GM18907 (cell line): ENCODE data around the gene PLPP3.

ENCODE experiments used
- ATAC-seq: cut with Tn5 transposase; IDR thresholded peaks from one replicate; pipeline ENCODE4 v1.9.1; 2021; ENCODE audit warnings: mild to moderate bottlenecking, moderate library complexity; ENCODE audit not compliant: unreplicated experiment

PLPP3 gene

DNA sequence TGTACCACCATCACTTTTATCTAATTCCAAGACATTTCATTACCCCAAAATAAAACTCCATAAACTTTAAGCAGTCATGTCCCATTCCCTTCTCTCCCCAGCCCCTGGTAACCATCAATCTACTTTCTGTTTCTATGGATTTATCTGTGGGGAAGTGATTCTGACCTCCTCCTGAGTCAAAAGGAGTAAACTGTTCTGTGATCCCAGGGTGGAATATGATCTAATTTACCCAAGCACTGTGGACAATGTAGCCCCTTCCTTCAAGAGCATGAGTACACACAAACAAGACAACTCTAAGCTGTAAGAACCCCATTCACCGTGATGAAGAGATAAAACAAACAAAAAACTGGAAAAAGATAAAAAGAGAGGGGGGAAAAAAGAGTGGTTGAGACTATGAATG, 77.9 kb downstream of the PLPP3 start:
- ATAC-seq, result no peak

DNA sequence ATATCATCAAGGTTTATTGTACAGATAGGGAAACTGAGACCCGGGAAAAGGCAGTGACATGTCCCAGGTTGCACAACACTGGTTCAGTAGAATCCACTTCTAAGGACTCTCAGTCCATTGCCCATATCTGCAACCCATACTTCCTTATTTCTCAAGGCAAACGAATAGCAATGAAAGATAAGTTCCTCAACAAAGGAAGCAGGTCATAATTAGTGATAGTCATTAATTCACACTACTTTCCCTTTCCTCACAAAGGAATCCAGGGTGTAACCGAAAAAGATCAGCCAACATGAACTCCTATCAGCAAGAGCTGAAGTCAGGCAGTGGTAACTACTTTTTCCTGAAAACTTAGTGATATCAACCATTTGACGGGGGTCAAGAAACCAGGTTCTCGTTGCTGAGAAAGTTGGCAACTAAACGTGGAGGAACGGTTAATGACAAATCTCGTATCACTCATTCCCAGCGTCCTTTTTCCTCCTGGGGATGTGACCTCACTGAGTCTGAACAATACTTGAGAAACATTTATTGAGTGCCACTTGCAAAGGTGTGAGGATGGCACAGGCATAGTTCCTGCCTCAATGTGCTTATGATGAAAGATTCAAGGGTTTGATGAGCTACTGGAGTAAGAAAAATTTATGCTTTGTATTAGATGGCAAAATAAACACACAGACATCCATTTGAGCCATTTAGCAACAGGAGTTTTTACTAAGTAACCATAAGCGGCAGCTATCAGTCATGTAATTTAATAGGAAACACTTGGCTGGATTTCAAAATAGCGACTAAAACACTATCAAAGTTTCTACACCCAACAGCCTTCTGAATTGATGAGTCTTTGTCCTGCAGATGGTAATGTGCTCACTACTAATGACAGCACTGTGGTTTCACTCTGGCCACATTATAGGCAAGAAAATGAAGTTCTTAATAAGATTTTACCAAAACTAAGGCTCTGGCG, 82.3 kb downstream of the PLPP3 start:
- no peak for ATAC-seq

DNA sequence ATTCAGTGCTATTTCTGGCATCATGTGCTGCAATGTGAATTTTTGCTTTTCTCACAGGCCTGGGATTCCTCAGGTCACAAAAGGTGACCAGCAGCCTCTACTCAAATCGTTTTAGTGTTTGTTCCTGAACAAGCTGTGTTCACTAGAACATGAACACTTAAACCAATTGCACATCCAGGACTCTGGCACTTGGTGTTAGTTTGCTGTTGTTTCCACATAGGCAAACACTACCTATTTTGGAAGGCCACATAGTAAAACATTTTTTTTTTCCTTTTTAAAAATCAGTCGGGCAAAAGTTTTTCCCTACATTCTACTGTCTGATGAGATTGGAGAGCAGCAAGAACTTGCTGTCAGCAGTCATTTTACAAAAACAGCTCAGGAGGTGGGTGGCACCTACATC, 83.2 kb downstream of the PLPP3 start:
- ATAC-seq, result no peak

DNA sequence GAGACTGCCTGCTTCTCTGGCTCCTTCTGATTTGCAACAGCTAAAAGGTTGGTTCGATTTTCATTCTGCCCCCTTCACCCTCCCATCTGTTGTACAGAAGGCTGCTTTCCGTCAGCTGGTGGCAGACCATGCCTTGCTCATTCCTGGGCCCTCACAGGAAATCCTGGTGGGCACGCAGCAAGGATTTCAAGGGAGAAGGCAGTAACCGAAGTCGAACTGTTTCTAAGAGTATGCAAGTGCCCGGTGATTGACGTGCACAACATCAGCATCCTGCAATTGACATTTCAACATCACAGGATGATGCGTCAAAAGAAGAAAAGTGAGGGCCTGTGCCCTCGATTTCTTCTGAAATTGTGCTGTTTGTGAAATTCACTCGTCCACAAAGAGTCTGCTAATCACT, 83.8 kb downstream of the PLPP3 start:
- no peak for ATAC-seq

DNA sequence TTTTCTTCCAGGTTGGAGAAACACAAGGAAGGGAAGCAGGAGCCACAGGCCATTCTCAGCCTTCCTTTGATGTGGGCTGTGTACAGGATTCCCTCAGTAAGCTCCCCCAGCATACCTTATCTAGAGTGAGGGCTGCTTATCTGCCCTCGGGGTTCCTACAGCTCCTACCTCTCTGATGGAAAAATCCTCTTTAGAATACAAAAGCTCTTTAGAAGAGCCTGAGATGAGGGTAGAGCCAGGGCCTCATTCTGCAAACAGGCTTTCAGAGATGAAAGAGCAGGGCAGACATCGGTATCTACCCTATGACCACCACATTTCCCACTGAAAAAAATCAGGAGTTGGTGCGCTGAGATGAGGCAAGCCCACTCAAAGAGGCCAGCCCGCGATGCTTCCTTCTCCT, 85.1 kb downstream of the PLPP3 start:
- ATAC-seq, result no peak

DNA sequence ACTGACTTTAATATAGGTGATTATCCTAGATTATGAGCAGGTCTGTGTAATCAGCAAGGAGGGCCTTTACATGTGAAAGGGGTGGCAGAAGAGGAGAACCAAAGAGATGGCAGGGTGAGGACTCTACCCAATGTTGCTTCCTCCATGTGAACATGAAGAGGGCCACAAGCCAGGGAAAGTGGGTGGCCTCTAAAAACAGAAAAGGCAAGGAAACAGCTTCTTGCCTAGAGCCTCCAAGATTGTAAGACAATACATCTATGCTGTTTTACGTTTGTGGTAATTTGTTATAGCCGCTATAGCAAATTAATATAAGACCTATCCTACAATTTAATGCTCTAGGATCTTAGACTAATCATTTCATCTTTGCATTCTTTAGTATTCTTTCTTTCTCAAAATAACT, 85.5 kb downstream of the PLPP3 start:
- no peak for ATAC-seq

DNA sequence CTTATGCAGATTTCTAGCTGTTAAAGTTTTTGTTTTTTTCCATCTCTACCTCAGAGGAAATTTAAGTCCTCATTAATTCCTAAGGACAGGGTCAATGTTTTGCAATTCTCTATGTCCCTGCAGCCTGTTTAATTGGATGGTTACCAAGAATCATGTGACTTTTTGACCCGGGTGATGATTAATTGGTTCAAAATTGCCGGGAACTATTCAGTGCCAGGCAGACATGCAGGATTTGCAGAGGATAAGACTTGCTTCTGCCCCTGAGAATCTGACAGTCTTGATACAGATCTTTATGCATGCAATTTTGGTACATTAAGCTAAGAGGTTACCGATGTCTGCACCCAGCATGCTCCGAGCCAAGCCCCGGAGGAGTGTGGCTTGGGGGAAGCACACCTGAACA, 87.9 kb downstream of the PLPP3 start:
- ATAC-seq, result no peak

DNA sequence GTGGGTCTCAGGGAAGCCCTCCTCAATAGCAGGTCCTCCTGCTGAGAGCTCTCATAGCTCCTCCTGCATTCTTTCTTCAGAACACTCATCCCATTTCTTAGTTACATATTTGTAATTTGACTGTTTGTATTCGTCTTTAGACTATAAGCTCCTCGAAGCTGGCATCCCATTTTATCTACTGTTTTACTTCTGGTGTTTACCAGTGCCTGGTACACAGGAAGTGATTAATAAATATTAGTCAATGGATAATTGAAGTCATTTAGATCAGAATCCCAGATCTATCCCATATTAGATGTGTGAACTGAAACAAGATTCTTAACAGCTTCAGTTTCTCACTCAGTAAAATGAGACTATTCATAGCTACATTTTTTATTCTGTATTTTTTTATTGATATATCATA, 88.7 kb downstream of the PLPP3 start:
- ATAC-seq, result no peak

DNA sequence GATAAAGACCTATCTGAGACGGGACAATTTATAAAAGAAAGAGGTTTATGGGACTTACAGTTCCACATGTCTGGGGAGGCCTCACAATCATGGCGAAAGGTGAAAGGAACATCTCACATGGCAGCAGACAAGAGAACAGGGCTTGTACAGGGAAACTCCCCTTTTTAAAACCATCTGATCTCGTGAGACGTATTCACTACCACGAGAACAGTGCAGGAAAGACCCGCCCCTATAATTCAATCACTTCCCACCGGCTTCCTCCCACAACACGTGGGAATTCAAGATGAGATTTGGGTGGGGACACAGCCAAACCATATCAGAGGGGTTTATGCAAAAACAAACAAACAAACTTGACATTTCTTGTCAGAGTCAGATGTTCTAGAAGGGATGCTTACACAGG, 89.7 kb downstream of the PLPP3 start:
- ATAC-seq, result no peak

DNA sequence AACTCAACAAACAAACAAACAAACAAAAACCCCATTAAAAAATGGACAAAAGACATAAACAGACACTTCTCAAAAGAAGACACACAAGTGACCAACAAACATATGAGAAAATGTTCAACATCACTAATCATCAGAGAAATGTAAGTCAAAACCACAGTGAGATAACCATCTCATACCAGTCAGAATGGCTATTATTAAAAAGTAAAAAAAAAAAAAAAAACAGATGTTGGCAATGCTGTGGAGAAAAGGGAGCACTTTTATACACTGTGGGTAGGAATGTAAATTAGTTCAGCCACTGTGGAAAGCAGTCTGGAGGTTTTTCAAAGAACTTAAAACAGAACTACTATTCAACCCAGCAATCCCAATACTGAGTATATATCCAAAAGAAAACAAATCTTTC, 94.7 kb downstream of the PLPP3 start:
- no peak for ATAC-seq

DNA sequence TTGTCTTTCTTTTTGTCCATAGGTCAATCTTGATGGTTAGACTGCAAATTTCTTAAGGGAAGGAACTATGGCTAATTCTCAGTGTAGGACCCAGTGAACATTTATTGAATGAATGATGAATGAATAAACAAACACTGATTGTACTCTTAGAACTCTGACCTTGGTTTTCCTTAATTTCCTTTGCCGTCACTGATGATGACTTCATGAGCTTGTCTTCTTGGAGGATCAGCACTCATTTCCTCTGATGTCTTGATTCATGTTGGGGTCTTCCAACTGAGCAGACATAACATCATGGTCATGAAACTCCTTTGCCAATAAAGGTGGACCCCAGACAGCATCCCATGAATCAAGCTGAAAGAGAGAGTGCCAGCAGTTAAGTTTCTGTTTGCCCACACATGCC, 96.3 kb downstream of the PLPP3 start:
- no peak for ATAC-seq

DNA sequence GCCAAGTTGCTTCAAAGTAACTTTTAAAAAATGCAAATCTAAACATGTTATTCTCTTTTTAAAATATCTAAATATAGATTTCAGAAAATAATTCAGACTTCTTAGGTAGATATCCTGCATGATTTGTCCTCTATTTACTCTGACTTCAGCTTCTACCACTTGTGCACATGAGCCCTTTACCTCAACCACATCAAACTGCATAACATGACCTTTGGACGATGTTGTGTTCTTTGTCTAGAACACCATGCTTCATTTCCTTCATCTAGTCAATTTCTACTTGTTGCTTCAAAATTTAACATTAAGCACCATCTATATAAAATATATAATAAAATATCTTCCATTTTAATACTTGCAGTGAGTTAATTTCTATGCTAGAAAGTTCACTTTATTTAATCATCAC, 96.9 kb downstream of the PLPP3 start:
- ATAC-seq, result no peak

DNA sequence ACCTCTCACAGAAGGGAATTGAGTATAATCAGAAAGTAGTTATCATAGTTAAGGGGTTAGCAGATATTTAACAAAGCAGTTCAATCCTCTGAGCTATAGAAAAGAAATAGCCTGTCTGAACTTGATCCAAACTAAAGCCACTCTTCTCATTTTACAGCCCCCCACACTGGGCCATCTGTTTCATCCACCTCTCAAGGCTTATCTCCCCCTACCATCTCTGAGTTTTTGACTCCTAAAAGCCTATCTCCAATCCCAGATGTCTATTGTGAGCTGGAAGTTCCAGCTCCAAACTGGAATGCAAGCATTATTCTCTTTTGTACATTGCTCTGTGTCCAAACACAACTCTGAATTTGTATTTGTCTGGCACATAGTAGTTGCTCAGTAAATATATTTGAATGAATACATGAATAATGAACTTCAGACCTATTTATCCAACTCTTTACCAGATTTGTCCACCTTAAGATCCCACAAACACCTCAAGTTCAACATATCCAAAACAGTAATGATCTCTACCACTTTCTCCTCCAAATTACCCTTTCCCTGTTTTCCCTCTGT, 98.1 kb downstream of the PLPP3 start:
- no peak for ATAC-seq

DNA sequence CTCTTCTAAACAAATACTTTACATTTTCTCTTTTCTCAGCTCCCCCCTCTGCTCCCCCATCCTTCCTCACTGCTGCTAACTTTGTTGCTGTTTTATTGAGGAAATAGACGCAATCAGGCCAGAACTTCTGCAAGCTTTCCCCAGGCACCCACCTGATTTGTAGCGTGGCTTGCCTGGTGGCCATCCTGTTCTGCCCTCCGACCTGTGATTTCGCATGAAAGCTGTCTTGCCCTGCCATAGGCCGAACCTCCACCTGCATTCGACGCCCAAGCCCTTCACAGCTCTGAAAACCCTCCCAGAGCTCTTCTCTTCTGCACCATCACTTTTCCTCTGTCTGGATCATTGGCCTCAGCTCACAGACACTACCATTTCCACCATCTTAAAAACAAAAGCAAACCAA, 100.6 kb downstream of the PLPP3 start:
- ATAC-seq, result no peak

DNA sequence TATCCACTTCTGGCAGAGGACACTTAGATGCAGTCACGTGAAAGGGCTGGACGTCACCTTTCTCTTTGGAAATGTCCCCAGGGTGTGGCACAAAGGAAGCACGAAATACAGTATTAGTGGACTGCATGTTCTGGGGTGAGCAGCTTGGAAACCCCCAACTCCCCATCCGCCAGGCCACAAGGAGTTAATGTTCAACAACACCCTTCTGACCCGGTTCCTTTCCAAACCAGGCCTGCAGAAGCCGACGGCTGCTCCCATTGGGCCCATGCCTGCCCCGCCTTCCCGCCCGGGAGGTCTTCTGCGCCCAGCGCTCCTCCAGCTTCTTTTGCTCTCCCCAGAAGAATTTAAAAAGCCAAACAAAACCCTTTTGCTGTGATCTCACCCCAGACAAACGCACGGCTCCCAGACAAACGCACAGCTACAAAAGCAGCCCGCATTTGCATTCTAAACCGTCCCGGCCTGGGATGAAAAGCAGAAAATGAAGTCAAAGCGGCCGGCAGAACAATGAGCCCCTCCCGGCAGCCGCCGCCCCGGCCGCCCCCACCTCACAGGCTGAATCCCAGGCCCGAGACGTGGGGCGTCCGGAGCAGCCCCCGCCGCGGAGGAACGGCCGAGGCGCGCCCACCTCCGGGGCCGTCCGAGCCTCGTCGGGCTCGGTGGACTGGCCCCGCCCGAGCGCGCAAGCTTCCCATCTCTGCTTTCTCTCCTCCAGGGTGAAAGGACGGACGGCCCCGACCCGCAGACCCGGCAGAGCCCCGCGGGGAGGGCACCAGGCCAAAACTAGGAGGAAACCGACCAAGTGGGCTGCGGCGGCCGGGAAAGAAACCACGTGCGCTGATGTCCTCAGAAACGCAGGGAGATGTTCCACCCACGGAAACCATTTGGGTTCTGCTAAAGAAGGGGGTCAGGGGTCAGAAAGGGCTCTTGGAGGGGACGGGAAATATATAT, 101.9 kb downstream of the PLPP3 start:
- peak; percentile 70 for ATAC-seq

DNA sequence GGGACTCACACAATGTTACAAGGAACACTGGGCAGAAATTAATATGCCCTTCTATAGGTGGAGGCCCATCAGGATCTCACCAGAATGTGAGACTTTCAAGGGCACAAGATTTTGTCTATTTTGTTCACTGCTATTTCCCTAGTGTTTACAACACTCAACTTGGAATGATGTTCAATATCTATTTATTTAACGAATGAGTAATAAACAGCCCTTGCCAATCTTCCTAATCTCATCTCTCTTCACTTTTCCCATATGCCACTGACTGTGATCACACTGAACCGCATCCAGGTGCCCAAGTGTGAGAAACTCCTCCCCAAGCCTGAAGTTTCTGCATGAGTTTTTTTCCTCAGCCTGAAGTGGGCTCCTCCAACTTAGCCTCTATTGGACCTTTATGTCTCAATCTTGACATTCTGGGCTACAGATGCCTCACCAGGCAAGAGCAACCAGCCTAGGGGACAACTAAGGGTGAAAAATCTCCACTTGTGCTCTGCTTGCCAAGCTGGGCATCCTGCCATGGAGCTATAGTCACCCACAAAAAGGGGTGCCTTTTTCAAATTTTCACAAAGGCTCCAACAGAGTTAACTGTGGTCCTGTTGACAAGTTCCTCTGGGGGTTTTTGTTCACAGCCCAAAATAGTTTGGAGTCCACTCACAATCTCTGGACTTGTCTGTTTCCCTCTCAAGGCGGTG, 105.6 kb downstream of the PLPP3 start:
- ATAC-seq, result no peak

DNA sequence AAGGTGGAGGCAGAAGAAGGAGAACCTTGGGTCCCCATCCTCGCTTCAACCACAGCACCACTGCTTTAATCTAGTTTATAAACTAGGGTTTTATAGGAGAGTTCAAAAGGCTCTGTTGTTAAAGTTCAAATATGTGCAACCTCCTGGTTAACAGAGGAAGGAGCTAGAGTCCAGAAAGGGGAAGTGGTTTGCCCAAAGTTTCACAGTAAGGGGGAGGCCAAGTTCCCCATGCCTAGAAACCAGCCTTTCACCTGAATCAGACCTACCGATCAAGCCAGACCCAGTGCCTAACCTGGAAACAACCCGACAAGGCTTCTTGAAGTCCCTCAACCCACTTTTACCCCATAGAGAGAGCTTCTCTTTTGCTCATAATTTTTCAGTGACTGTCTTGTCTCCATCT, 106.5 kb downstream of the PLPP3 start:
- peak; percentile 83 for ATAC-seq

DNA sequence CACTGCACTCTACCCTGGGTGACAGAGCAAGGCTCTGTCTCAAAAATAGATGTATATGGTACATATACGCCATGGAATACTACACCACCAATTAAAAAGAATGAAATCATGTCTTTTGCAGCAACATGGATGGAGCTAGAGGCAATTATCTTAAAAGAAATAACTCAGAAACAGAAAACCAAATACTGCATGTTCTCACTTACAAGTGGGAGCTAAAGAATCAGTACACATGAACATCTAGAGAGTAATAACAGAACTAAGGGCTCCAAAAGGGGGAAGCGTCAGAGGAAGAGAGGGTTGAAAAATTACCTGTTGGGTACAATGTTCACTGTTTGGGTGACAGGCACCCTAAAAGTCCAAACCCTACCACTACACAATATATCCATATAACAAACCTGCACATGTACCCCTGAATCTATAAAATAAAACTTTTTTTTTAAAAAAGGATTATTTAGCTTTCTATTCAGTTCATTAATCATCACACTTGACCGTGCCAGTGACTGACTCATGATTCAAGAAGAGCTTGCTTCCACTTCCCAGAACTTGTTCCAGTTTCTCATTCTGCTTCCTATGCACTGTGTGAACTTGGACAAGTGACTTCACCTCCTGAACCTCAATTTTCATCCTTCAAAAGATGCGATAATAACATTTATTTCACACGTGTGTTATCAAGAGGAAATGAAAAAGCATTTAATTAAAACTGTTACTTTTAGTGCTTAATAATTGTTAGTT, 109.6 kb downstream of the PLPP3 start:
- ATAC-seq, result no peak

DNA sequence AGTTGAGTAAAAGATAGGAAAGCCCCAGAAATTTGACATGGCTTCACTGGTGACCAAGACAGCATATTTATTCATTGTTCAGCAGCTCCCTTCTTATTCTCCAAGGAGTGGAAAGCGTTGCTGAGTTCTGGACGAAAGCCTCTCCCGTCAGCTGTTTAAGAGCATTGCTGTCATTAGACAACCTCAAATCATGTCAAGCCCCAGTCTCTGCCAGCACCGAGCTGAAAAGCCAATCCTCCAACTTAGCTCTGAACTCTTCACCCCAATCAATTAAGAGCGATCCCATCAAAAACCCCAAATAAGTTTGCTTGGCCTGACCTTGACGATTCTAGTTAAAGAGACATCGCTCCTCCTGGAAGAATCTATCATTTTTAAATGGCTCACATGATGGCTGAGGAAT, 110.8 kb downstream of the PLPP3 start:
- ATAC-seq, result no peak

DNA sequence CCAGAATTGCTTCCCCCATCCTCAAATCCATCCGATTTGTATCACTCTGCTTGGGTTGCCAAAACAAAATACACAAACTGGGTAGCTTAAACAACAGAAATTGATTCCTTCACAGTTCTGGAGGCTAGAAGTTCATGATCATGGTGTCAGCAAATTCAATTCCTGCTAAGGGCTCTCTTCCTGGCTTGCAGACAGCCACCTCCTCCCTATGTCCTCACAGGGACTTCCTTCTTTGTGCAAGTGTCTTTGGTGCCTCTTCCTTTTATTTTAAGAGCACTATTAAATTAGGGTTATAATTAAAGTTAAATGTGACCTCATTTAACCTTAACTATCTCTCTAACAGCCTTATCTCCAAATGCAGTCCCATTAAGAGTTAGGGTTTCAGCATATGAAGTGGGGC, 112.8 kb downstream of the PLPP3 start:
- no peak for ATAC-seq
